ENCODE results near the gene ATP6V1F. TPM values are rescaled to one million over a fixed set of nuclear protein-coding genes. Genes with fewer than 3 reads are reported as not detected.

The ATP6V1F gene
- total RNA-seq, 1 experiment from 2014 or later: 169 TPM

GRCh38 chr7:128826916-128827247, 35.8 kb upstream of the ATP6V1F start:
- TF ChIP-seq CTCF (conservative IDR thresholded peaks at IDR 0.05) (no peak), EZH2 (IDR thresholded peaks at IDR 0.05; ENCODE audit: low read depth) (no peak)
- intact Hi-C loops (cut with micrococcal nuclease; ENCODE audit: unreplicated experiment): loop anchor here (1.0 to 5.0 kb wide), 2 partner anchors 35 to 88 kb away; partner anchors contain the start of genes CALU and CCDC136
- H3K36me3 ChIP-seq (ENCODE audit: low read depth): no peaks in the 10 kb centered on the region
- TSS peak; percentile 75 for BruUV-seq (replicated peaks)
- DNase-seq: no peak
- no peaks in the 10 kb centered on the region for H4K20me1 ChIP-seq (ENCODE audit: insufficient read depth)
- H3K27ac ChIP-seq: peak overlapping the region; percentile 77
- H3K4me2 ChIP-seq: peak overlapping the region; percentile 35
- H3K4me1 ChIP-seq (replicated peaks; ENCODE audit: insufficient read depth): peaks cover 34% of the 10 kb centered on the region
- no peaks in the 10 kb centered on the region for H3K9me2 ChIP-seq (ENCODE audit: insufficient read depth)
- no peaks in the 10 kb centered on the region for H3K79me2 ChIP-seq (ENCODE audit: low read depth)
- CTCF ChIA-PET: no interaction called here
- H2AFZ ChIP-seq: no peak overlapping the region
- H3K4me3 ChIP-seq: no peak overlapping the region
- H3F3A ChIP-seq (ENCODE audit: insufficient read depth, low read depth): peaks cover 8% of the 10 kb centered on the region; the same call in 1 of the 2 replicates
- H3K27me3 ChIP-seq (ENCODE audit: insufficient read depth, low read depth): no peaks in the 10 kb centered on the region
- H3K9me3 ChIP-seq (ENCODE audit: insufficient read depth, low read depth): no peaks in the 10 kb centered on the region
- POLR2A ChIA-PET (ENCODE audit: unreplicated experiment): interaction anchor here (0.5 kb wide), 1 partner anchor 139 kb away, joined by 6 read pairs; no protein-coding TSS in a partner anchor

- DNase-seq: peak; percentile 55 to 79
- H4K20me1 ChIP-seq (ENCODE audit: insufficient read depth): no peaks in the 10 kb centered on the region
- peak overlapping the region; percentile 35 for H3K4me2 ChIP-seq
- H3K9me2 ChIP-seq (ENCODE audit: insufficient read depth): no peaks in the 10 kb centered on the region
- H3K4me3 ChIP-seq: no peak overlapping the region
- H3K27ac ChIP-seq: peak overlapping the region; percentile 77
- BruUV-seq (replicated peaks): no TSS peak
- no peak overlapping the region for H2AFZ ChIP-seq
- no peaks in the 10 kb centered on the region for H3K36me3 ChIP-seq (ENCODE audit: low read depth)
- POLR2A ChIA-PET (ENCODE audit: unreplicated experiment): interaction anchor here (0.5 kb wide), 1 partner anchor 138 kb away, joined by 6 read pairs; no protein-coding TSS in a partner anchor
- no peaks in the 10 kb centered on the region for H3K9me3 ChIP-seq (ENCODE audit: insufficient read depth, low read depth)
- no peaks in the 10 kb centered on the region for H3K27me3 ChIP-seq (ENCODE audit: insufficient read depth, low read depth)
- peaks cover 34% of the 10 kb centered on the region for H3K4me1 ChIP-seq (replicated peaks; ENCODE audit: insufficient read depth)
- TF ChIP-seq CTCF (conservative IDR thresholded peaks at IDR 0.05): no peak
- TF ChIP-seq EZH2 (IDR thresholded peaks at IDR 0.05; ENCODE audit: low read depth): no peak
- H3F3A ChIP-seq (ENCODE audit: insufficient read depth, low read depth): peaks cover 8% of the 10 kb centered on the region; the same call in 1 of the 2 replicates
- H3K79me2 ChIP-seq (ENCODE audit: low read depth): no peaks in the 10 kb centered on the region
- intact Hi-C loops (cut with micrococcal nuclease; ENCODE audit: unreplicated experiment): loop anchor here (1.0 to 5.0 kb wide), 2 partner anchors 35 to 88 kb away; partner anchors contain the start of genes CALU and CCDC136
- CTCF ChIA-PET: no interaction called here
These were observed 35.3 kb upstream of the ATP6V1F start for GRCh38 chr7:128827248-128827958.

- BruUV-seq (replicated peaks): no TSS peak
- no peak for TF ChIP-seq CTCF (conservative IDR thresholded peaks at IDR 0.05)
- TF ChIP-seq EZH2 (IDR thresholded peaks at IDR 0.05; ENCODE audit: low read depth): no peak
- Histone ChIP-seq H3K4me3 (no peak overlapping the region), H3K27me3 (ENCODE audit: insufficient read depth, low read depth) (no peaks in the 10 kb centered on the region), H3K27ac (peak overlapping the region; percentile 77), H3K36me3 (ENCODE audit: low read depth) (no peaks in the 10 kb centered on the region), H3K4me2 (peak overlapping the region; percentile 35), H3K9me3 (ENCODE audit: insufficient read depth, low read depth) (no peaks in the 10 kb centered on the region), H3K79me2 (ENCODE audit: low read depth) (no peaks in the 10 kb centered on the region), H3K4me1 (replicated peaks; ENCODE audit: insufficient read depth) (peaks cover 36% of the 10 kb centered on the region), H3K9me2 (ENCODE audit: insufficient read depth) (no peaks in the 10 kb centered on the region), H4K20me1 (ENCODE audit: insufficient read depth) (no peaks in the 10 kb centered on the region), H2AFZ (no peak overlapping the region), H3F3A (ENCODE audit: insufficient read depth, low read depth) (peaks cover 8% of the 10 kb centered on the region; the same call in 1 of the 2 replicates)
- ChIA-PET POLR2A (ENCODE audit: unreplicated experiment) (interaction anchor here (0.6 kb wide), 1 partner anchor 45 kb away, joined by 4 read pairs; no protein-coding TSS in a partner anchor), CTCF (no interaction called here)
- DNase-seq: peak in 1 of 2 experiments; percentile 52
- intact Hi-C loops (cut with micrococcal nuclease; ENCODE audit: unreplicated experiment): loop anchor here (1.0 to 5.0 kb wide), 2 partner anchors 36 to 89 kb away; partner anchors contain the start of genes CALU and CCDC136
These were observed 34.5 kb upstream of the ATP6V1F start for GRCh38 chr7:128827971-128828711.

Data from PC-9 (cell line).